ENCODE data around the gene FPGS.

The FPGS gene

GRCh38 chr9:127790094-127790855 lies 12.4 kb upstream of the FPGS start:
- no peak for DNase-seq

- DNase-seq = no peak
These were observed 11.6 kb upstream of the FPGS start for GRCh38 chr9:127791085-127791484.

GRCh38 chr9:127792417-127793031 lies 10.2 kb upstream of the FPGS start:
- no peak for DNase-seq

DNA sequence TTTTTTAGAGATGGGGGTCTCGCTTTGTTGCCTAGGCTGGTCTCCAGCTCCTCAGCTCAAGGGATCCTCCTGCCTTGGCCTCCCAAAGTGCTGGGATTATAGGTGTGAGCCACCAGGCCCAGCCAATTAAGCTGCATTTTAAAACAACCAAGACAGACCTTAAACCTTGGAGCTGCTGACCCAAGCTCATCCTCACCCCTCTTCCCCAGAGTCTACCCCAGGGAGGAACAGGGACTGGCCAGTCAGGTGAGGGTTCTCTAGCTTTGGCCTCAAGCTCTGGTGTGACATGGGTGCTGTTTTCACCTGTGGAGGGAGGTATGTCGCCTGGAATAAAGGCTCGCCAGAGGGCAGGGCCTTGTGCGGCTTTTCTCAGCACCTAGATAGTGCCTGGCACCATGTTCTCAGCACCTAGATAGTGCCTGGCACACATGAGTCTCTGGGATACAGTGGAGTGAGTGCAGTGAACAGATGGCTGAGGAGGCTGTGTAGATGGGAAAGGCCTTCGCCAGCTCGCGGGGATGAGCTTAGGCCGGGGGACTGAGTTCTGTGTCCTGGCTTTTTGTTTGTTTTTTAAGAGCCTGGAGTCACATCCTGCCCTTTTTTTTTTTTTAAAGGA lies 9.5 kb upstream of the FPGS start:
- DNase-seq = no peak

DNA sequence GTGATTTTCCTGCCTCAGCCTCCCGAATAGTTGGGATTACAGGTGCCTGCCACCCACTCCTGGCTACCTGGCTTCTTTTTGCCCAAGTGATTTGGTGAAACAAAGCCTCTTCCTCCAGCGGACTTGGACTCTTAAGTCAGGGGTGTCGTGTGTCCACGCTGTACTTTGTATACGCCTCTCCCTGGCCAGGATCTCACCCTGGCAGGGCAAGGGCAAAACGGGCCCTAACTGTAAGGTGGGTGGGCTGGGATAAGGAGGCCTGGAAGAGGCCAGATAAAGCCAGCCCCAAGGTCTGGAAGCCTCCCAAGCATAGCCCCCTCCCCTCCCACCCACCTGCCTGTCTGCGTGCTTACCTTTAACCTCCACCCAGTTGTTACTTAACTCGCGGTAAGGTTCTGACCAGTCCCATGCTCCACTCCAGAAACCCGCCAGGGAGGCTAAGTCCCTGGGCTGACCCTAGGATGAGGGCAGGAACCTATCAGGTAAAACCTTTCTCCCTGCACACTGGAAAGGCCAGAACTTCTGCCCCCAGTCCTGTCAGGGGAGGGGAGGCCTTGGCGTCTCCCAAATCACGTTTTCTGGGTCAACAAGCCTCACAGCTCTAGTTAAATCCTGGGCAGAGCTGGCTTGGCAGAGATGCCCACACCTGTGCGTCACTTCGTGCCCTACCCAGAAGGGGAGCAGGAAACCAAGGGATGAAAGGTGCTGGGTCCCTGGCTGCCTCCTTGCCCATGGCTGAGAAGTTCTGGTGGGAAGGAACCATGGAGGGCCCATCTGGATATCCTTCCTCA lies 8.5 kb upstream of the FPGS start:
- DNase-seq = no peak

DNA sequence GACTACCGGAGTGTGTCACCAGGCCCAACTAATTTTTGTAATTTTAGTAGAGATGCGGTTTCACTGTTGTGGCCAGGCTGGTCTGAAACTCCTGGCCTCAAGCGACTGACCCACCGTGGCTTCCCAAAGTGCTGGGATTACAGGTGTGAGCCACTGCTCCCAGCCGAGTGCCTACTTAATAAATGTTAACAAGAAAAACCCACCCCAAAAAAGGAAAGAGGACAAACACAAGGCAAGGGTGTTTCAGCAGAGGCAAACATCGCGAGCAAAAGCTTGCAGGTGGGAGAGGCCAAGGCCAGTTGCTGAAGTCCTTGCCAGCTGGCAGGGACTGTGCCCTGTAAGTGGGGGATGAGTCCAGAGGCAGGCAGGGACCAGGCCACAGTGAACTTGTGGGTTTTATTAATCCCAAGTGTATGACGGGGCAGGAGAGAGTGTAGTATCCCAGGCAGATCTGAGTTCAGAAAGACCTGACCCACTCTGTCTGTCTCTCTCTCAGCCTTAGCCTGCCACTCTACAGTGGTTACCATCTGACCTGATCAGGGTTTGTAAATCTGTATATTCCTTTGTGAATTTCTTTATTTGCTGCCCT lies 6.4 kb upstream of the FPGS start:
- no peak for DNase-seq

GRCh38 chr9:127796852-127797370 lies 5.8 kb upstream of the FPGS start:
- no peak for DNase-seq

GRCh38 chr9:127801955-127802575 lies 617 bp upstream of the FPGS start:
- DNase-seq = no peak

DNA sequence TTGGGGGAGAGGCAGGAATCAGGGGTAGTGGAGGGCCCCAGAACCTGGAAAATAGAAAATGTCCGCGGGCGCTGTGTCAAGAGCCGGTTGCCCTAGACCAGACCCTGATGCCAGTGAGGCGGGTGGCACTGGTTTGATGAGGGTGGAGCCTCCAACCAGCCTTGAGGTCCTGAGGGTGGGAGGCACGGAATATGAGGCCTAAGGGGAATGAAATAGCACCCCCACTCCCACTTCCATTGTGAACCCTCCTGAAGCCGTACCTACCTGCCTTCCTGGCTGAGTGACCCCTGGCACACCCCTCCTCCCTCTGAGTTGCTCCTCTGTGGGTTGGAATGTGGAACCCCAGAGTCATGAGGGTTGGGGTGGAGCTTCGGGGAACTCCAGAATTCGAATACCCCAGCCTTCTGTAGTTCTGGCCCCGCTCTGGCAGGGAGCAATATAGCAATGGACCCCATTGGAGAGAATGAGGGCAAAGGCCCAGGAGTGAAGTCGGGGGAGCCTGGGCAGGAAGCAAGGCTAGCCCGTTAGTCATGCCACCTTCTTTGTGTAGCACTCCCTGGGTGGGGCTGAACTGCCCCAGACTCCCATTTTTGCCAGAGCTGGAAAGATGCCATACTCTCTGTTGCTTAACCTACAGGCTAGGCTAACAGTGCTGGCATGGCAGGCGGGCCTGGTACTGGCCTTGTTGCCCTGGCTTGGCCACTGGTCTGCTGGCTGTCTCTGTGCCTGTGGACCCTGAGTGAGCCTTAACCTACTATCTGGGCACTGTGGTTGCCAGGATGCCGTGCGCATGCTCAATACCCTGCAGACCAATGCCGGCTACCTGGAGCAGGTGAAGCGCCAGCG lies 1.0 kb downstream of the FPGS start:
- DNase-seq = no peak

DNA sequence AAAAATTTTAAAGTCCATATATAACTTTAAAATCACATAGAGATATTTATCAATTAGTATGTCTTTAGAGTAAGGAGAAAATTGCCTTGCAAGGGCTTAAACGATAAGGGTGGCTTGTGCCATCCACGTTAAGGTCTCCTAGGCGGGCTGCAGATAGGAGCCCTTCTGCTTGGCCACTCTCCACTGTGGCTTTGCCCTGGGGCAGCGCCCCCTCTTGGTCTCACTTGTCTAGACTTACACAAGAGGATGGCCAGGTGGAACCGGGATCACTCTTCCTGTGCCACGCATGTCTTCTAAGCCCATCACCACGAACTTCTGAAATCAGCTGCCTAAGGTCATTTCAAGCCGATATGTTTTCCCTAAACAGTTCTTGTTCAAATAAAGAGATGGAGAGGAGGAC lies 2.9 kb downstream of the FPGS start:
- peak; percentile 47 for DNase-seq

GRCh38 chr9:127806871-127807270 lies 4.2 kb downstream of the FPGS start:
- DNase-seq = no peak

DNA sequence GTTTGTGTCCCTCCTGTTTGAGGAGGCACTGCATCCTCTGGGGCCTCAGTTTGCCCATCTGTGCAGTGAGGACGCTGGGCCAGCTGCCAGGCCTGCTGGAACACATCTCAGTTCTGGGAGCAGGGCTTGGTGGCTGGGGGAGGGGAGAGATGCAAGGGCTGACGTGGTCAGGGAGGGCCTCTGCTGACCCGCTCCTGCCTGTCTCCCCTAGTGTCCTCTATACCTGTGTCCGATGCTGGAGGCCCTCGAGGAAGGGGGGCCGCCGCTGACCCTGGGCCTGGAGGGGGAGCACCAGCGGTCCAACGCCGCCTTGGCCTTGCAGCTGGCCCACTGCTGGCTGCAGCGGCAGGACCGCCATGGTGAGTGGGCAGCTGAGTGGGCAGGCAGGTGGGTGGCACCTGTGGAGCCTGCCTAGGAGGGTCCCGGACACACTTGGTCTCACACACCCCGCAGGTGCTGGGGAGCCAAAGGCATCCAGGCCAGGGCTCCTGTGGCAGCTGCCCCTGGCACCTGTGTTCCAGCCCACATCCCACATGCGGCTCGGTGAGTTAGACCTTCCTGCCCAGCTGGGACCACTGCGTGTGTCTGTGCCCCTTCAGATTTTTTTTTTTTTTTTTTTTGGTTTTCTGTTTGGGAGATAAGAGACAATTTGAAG lies 5.8 kb downstream of the FPGS start:
- DNase-seq = no peak

- DNase-seq = no peak
These were observed 6.4 kb downstream of the FPGS start for GRCh38 chr9:127809002-127809539.

DNA sequence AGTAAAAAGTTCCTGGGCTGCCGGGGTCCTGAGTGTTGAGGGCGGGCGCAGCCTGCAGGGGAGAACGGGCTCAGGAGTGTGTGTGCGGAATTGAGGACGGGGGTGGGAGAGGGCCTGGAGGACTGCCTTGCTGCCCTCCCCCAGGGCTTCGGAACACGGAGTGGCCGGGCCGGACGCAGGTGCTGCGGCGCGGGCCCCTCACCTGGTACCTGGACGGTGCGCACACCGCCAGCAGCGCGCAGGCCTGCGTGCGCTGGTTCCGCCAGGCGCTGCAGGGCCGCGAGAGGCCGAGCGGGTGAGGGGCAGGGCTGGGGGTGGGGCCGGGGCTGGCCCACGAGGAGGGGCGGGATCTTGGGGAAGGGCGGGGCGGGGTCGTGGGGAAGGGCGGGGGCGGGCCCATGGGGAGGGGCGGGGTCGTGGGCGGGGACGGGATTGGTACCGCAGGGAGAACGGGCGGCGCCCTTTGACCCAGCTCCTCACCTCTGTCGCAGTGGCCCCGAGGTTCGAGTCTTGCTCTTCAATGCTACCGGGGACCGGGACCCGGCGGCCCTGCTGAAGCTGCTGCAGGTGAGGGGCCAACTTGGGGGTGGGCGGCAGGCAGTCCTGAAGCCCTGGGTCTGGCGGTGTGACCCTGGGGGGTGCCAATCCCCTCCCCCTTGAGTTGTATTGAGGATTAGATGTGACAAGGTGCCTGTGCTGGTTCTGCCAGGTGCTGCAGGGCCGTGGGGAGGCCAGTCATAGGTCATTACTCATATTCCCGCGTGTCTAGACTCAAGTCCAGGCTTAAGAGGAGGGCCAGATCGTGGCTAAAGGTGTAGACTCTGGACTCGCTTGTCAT lies 7.1 kb downstream of the FPGS start:
- DNase-seq = no peak

GRCh38 chr9:127810378-127811187 lies 7.9 kb downstream of the FPGS start:
- no peak for DNase-seq

DNA sequence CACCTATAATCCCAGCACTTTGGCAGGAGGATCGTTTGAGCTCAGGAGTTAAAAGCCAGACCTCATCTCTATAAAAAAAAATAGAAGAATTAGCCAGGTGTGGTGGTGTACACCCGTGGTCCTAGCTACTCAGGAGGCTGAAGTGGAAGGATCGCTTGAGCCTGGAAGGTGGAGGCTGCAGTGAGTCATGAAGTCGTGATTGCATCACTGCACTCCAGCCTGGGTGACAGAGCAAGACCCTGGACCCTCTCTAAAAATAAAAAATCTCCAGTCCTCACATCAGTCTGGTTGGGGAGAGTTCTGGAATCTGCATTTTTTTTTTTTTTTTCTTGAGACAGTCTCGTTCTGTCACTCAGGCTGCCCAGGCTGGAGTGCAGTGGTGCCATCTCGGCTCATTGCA lies 9.3 kb downstream of the FPGS start:
- DNase-seq = no peak

GRCh38 chr9:127812936-127813675 lies 10.4 kb downstream of the FPGS start:
- DNase-seq = no peak

DNA sequence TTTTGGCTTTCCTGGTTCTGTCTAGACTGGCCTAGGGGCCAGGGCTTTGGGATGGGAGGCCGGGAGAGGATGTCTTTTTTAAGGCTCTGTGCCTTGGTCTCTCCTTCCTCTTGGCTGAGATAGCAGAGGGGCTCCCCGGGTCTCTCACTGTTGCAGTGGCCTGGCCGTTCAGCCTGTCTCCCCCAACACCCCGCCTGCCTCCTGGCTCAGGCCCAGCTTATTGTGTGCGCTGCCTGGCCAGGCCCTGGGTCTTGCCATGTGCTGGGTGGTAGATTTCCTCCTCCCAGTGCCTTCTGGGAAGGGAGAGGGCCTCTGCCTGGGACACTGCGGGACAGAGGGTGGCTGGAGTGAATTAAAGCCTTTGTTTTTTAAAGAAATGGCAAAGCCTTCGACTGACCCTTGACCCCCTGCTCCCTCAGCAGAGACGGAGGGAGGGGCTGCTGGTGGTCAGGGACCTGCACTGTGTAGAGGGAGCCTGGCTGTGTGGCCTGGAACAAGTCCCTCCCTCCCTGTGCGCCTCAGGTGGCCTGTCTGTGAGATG lies 11.1 kb downstream of the FPGS start:
- DNase-seq = no peak
